GM12892 (cell line): ENCODE data around the gene ELOVL5.

Source experiments
- POLR2A ChIP-seq: IDR thresholded peaks from 2 replicates; pipeline ENCODE4 v1.6.1; 2011; ENCODE audit warnings: low read depth, low read length, control low read depth
- POLR2AphosphoS5 ChIP-seq: IDR thresholded peaks from 2 replicates; pipeline ENCODE4 v1.6.1; 2011; ENCODE audit warnings: low read depth, low read length, control low read depth

- TF ChIP-seq POLR2A, result no peak
- no peak for TF ChIP-seq POLR2AphosphoS5
These were observed 91.2 kb downstream of the ELOVL5 start for GRCh38 chr6:53257533-53257932.
